Stimulated activated CD4-positive, alpha-beta T cell treated with anti-CD3 and anti-CD28 coated beads, Interleukin-1b, Interleukin-23, amount 100 ng/mL, for 48 hours (primary cell): Measurements from ENCODE around the gene GJA8.
"Not testable (repeated sequence)": the region's sequence is repeated elsewhere in the genome, so short reads cannot be mapped to it uniquely, and the experiment has no call there.

Experiments used
- DNase-seq: peaks from one replicate; pipeline ENCODE4 v3.0.0-alpha.2; 2020

GJA8 gene

GRCh38 chr1:147928236-147929132, 25.9 kb downstream of the GJA8 start, which contains the start of gene GPR89B:
GPR89B (plus strand) TSS chr1:147928420; CDS start chr1:147928537, 117 bp downstream.
- DNase-seq: peak; percentile 92

- DNase-seq: not testable (repeated sequence)
These were observed 28.5 kb downstream of the GJA8 start for GRCh38 chr1:147931137-147931536.

GRCh38 chr1:147935296-147935695, 32.7 kb downstream of the GJA8 start:
- not testable (repeated sequence) for DNase-seq

GRCh38 chr1:147940456-147940855, 37.9 kb downstream of the GJA8 start:
- DNase-seq: not testable (repeated sequence)

DNA sequence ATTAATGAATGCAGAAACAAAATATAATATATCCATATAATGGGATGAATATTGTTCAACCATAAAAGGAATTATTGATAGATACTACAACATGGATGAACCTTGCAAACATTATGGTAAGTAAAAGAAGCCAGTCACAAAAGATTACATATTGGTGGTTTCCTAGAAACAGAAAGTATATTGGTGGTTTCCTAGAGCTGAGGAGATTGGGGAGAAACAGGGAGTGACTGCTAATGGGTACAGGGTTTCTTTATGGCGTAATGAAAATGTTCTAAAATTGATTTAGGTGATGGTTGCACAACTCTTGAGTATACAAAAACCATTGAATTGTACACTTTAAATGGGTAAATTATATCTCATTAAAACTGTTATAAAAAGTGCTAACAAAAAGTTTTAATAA, 40.0 kb downstream of the GJA8 start:
- not testable (repeated sequence) for DNase-seq

GRCh38 chr1:147949517-147949916, 46.9 kb downstream of the GJA8 start:
- not testable (repeated sequence) for DNase-seq
